NCI-H1092 treated with DMSO at 0.1 percent for 48 hours (cell line): ENCODE data around the gene ALX4.
A peak's percentile ranks its signal among the peaks of the same experiment; 100 is the strongest.

ENCODE experiments used
- DNase-seq: peaks from one replicate; lab custom pipeline; 2025; lab: John Stamatoyannopoulos, UW

Gene ALX4

DNA sequence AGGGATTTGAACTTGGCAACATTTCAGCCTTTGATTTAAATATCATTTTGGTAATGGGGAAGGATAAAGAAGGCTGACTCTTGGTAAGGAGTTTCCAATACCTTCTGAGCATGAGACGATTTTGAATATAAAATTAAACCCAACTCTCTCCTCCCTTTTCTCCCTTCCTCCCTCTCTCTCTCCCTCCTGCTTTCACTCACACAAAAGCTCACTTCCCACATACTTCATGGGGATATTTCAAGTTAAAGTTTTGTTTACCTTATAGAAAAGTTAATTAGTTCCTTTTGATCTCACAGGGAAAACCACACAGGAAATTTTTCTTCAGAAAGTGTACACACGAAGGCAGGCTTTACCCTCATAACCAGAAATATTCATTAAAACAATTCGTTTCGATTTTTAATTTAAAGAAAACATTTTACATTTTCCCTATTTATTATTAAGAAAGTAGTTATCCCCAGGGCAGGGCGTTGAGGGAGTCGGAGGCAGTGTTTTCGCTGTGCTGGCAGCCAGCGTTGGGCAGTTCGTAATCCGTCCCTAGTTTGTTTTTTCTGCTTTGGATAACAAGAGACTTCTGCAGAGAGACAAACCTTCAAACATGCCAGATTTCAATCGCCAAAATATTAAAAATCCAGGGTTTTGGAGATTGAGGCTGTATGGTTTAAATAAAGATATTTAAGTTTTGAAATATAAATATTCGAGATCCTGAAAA, 25.3 kb upstream of the ALX4 start:
- no peak for DNase-seq

GRCh38 chr11:44334356-44335004, 24.5 kb upstream of the ALX4 start:
- no peak for DNase-seq

DNA sequence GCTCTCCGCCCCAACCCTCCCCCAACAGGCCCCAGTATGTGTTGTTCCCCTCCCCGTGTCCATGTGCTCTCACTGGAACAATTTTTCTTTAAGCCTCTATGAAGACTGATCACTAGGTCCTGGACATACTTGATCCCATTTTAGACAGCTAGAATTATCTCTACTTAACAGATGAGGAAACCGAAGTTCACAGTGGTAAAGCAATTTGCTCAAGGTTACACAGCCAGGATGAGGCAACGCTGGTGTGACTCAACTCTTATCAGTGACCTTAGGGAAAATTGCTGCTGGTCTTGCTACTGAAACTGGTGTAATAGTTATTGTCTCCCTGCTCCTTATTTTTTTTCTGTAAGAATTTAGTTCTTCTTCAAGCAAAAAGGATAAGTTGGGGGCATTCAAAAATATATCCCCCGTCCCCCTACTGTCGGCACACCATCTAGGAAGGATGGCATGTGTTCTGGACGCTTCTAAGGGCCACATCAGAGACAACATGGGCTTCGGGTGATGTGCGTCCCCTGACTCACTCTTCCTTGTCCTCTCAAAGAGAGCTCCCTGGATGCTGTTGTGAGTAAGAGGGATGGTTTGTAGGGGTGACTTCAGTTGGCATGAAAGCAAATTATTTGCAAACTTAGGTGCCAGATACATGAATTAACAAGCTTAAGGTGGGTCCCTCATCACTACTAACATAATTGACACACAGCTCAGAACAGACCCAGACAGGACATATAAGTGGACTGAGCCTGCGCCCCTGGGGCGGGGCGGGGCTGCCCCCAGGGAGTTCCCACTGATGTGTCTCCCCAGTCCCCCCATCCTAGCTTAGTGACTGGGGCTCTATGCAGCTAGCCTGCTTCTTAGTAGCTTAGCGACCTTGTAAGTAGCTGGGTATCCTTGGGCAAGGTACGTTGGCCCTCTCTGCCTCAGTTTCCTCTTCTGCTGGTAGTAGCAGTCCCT, 23.6 kb upstream of the ALX4 start:
- DNase-seq = no peak

DNA sequence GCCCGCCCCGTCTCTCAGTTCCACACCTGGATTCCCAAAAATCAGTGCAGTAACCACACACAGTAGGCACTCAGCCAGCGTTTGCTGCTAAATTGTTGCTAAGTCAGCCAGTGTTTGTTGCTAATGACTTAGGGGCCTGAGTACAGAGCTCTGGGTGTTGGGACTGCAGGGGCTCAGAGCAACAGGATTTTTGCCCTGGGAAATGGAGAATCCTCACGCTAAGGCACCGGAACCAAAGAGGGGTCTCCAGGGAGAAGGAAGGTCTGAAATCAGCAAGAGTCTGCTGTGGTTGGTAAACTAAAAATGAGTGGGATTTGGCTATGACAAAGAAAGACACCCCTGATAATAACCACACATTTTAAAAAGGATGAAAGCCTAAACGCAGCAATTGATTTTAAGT, 22.7 kb upstream of the ALX4 start:
- no peak for DNase-seq

GRCh38 chr11:44329472-44330230, 19.7 kb upstream of the ALX4 start:
- peak; percentile 12 for DNase-seq

DNA sequence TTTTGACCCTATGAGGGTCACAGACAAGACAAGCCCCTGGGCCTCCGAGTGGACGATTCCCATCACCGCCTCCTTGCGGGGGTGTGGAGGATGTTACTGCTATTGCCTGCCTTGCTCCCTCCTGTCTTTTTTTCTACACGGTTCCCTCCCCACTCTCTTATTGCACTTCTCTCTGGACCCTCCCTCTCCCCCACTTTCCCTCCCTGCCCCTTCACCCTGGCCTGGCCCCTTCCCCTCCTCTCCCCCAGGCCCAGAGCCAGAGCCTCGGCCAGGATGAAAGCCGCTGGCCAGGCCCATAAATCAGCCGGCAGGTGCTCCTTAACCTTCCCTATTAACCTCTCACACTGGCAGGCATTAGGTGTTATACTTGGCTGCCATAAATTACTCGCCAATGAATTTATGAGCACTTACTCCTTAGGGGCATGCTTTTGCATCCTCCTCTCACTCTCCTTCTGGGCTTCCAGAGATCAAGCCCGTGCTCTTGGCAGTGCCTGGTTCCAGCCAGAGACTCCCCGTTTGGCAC, 18.3 kb upstream of the ALX4 start:
- DNase-seq = peak; percentile 41

- peak; percentile 29 for DNase-seq
Observed at GRCh38 chr11:44327730-44328129, 17.8 kb upstream of the ALX4 start.

DNA sequence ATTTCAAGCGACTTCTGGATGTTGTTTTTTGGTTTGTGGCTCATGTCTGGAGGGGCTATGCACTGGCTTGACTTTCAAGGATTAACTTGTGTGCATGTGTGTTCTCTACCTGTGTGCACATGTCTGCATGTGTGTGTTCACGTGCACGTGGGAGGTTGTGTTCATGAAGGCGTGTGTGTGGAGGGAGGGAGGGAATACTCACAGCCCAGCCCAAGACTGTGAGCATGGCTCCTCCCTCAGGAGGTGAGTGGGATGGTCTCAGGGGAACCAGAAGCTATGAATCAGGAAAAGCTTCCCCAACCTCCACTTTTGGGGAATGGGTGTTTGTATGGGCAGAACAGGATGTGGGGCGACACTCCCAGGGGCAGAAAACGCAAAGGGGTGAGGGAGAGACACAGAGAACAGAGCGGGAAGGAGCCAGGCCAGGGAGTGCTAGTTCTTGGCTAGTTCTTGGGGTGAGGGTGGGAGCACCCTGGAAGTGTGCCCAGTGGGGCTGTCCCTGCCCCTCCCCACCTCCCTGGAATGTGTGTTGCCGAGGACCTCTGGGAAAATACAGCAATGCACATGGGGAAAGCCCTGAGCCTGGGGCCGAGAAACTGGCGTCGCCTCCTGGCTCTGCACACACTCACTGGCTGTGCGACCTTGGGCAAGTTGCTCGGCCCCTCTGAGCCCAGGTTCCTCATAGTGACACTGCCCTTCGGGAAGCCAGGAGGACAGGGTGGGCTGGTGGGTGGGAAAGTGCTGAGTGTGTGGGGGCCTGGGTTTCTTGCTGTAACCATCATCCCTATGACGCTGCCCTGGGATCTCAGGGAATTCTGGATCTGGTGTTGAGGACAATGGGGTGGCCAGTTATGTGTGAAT, 16.9 kb upstream of the ALX4 start:
- DNase-seq = peak; percentile 20

- no peak for DNase-seq
Observed at GRCh38 chr11:44325698-44326097, 15.8 kb upstream of the ALX4 start.

GRCh38 chr11:44324749-44325525, 15.0 kb upstream of the ALX4 start:
- peak; percentile 76 for DNase-seq

GRCh38 chr11:44324222-44324621, 14.3 kb upstream of the ALX4 start:
- DNase-seq = no peak

GRCh38 chr11:44322243-44322642, 12.3 kb upstream of the ALX4 start:
- no peak for DNase-seq

- no peak for DNase-seq
Observed at GRCh38 chr11:44321059-44321458, 11.1 kb upstream of the ALX4 start.

- DNase-seq = no peak
Observed at GRCh38 chr11:44320289-44320973, 10.5 kb upstream of the ALX4 start.

GRCh38 chr11:44319552-44320288, 9.8 kb upstream of the ALX4 start:
- no peak for DNase-seq

GRCh38 chr11:44319170-44319551, 9.2 kb upstream of the ALX4 start:
- DNase-seq = no peak

DNA sequence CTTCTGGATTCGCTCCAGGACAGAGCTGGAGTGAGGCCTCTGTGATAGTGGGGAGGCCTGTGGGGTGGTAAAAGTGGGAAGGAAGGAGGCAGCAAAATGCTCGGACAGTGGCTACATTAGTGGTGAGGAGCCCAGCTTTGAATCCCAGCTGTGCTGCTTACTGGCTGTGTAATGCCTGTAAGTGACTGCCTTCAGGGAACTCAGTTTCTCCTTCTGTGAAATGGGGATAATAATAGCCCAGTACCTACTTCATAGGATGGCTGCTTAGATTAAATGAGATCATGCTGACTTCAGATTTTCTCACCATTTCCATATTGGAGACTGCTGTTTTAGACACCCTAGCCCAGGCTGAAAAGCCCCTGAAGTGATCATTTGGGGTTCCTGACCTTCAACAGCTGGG, 8.4 kb upstream of the ALX4 start:
- DNase-seq = no peak

GRCh38 chr11:44316659-44317240, 6.8 kb upstream of the ALX4 start:
- peak; percentile 83 for DNase-seq
